Endodermal cell (in vitro differentiated cells): ENCODE data around the gene CAMTA1. TPM values are rescaled to one million over a fixed set of nuclear protein-coding genes. Genes with fewer than 3 reads are reported as not detected.

ENCODE experiments used
- DNase-seq: peaks from one replicate; pipeline ENCODE4 v3.0.0-alpha.2; 2017
- H3K27ac ChIP-seq: 2 replicates; pipeline ENCODE4 v1.5.1; 2013; ENCODE audit warnings: mild to moderate bottlenecking, low read depth, low read length, moderate library complexity
- H3K27me3 ChIP-seq: 2 replicates; pipeline ENCODE4 v1.6.1; 2013; ENCODE audit warnings: mild to moderate bottlenecking, low read length, moderate library complexity; ENCODE audit not compliant: insufficient read depth, control insufficient read depth, poor library complexity, severe bottlenecking
- H3K36me3 ChIP-seq: 2 replicates; pipeline ENCODE4 v1.7.0; 2013; ENCODE audit warnings: mild to moderate bottlenecking, low read length, moderate library complexity; ENCODE audit not compliant: control insufficient read depth, insufficient read depth
- H3K4me1 ChIP-seq: one replicate; pipeline ENCODE4 v1.7.0; 2013; ENCODE audit warnings: low read length; ENCODE audit not compliant: control insufficient read depth, insufficient read depth
- H3K4me3 ChIP-seq: 2 replicates; pipeline ENCODE4 v1.5.1; 2013; ENCODE audit warnings: mild to moderate bottlenecking, low read length, moderate library complexity
- H3K9ac ChIP-seq: 2 replicates; pipeline ENCODE4 v1.6.1; 2013; ENCODE audit warnings: mild to moderate bottlenecking, low read length, moderate library complexity; ENCODE audit not compliant: poor library complexity, severe bottlenecking; ENCODE audit errors: extremely low read depth
- H3K9me3 ChIP-seq: 2 replicates; pipeline ENCODE4 v1.6.1; 2013; ENCODE audit warnings: mild to moderate bottlenecking, low read length, moderate library complexity; ENCODE audit not compliant: control insufficient read depth
- H3K27ac Mint-ChIP-seq: 2 replicates; pipeline ENCODE4 v1.8.0; 2020; ENCODE audit warnings: mixed read lengths
- H3K27me3 Mint-ChIP-seq: 2 replicates; pipeline ENCODE4 v1.8.0; 2021; ENCODE audit warnings: mild to moderate bottlenecking, mixed read lengths; ENCODE audit not compliant: insufficient read depth
- H3K36me3 Mint-ChIP-seq: 2 replicates; pipeline ENCODE4 v1.8.0; 2020; ENCODE audit warnings: low read depth, mixed read lengths
- H3K4me1 Mint-ChIP-seq: 2 replicates; pipeline ENCODE4 v1.8.0; 2020; ENCODE audit warnings: mixed read lengths
- H3K4me3 Mint-ChIP-seq: 2 replicates; pipeline ENCODE4 v1.8.0; 2020; ENCODE audit warnings: mild to moderate bottlenecking, moderate library complexity, mixed read lengths
- H3K9me3 Mint-ChIP-seq: 2 replicates; pipeline ENCODE4 v1.8.0; 2020; ENCODE audit warnings: mild to moderate bottlenecking, mixed read lengths
- CTCF ChIP-seq: fragments of 200-600 bp; sonication (generic); conservative IDR thresholded peaks from 2 replicates; pipeline ENCODE4 v1.5.0; 2021; ENCODE audit warnings: antibody characterized with exemption, mild to moderate bottlenecking
- WGBS, 2 experiments: methylation state at CpG; one replicate each; pipeline versions ENCODE4 v1.1.5 to v1.1.7; 2013; ENCODE audit warnings: missing lambda C conversion rate in 2 of 2, mixed read lengths in 1 of 2; ENCODE audit not compliant: insufficient coverage in 1 of 2, insufficient read length in 1 of 2; 5-methylcytosine and 5-hydroxymethylcytosine counted together
- total RNA-seq, 2 donors: library from RNA; stranded (reverse); fragmentation: NEBNext Ultra II Directional in 1 of 2; extraction: Animal tissue kit (Norgen Biotek cat#: 25700) in 1 of 2; gene quantifications; 2 replicates in 1 of 2; 3 replicates in 1 of 2; pipeline ENCODE4 v1.2.1, GENCODE V29; 2021

CAMTA1 gene
- total RNA-seq, 2 donors from 2014 or later, result 123 to 137 TPM

DNA sequence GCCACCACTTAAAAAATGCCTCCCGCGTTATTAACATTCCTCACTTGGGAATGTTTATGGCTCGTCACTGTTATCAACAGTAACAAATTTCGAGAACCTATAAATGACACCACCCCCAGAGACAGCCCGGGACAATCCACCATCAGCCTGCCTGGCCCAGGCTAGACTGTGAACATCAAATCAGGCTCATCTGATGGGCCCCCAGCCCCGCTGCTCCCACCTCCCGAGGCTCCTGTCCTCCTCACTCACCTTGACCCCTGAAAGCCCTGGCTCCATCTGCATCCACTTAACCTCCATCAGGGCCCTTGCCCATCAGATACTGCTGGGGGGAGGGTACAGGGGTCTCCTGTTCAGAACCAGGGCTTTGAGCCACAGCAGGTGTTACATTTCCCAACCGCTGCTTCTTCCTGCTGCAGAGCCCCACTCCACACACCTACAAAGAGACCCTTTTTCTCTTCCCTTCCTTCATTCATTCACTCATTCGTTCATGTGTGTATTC is 829.4 kb downstream of the CAMTA1 start:
- H3K4me3 Mint-ChIP-seq, result no peak overlapping the region
- no peaks in the 10 kb centered on the region for H3K9me3 Mint-ChIP-seq
- Histone ChIP-seq H3K4me3 (no peak overlapping the region), H3K9me3 (no peaks in the 10 kb centered on the region), H3K4me1 (peaks cover under 1% of the 10 kb centered on the region), H3K27ac (no peak overlapping the region), H3K36me3 (no peaks in the 10 kb centered on the region), H3K27me3 (no peaks in the 10 kb centered on the region), H3K9ac (no peak overlapping the region)
- H3K27me3 Mint-ChIP-seq, result no peaks in the 10 kb centered on the region
- H3K4me1 Mint-ChIP-seq, result peaks cover 8% of the 10 kb centered on the region
- 89 to 90% methylated on average over 5 to 9 of the region's 9 CpGs for WGBS, 2 experiments
- no peak overlapping the region for H3K27ac Mint-ChIP-seq
- H3K36me3 Mint-ChIP-seq, result no peaks in the 10 kb centered on the region
- TF ChIP-seq CTCF, result no peak
- DNase-seq, result no peak

DNA sequence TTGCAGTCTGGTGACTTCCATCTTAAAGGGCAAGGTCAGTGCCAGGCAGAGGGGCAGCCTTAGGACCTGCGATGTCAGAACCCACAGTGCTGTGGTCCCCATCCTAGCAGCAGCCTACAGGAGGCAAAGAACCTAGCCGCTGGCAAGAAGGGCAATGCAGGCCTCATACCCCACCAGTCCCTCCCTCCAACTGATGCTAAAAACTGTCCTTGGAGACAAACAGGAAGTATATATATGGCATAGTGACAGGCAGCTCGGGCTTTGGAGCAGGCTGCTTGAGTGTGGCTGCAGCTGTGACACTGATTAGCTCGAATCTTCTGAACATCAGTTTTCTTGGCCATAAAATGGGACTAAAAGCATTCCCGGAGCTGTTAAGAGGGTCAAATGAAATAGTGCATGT is 829.9 kb downstream of the CAMTA1 start:
- no peak overlapping the region for H3K27ac ChIP-seq
- no peak for DNase-seq
- 89 to 91% methylated on average over 5 of the region's 5 CpGs for WGBS, 2 experiments
- Mint-ChIP-seq H3K36me3 (no peaks in the 10 kb centered on the region), H3K4me1 (peaks cover 3% of the 10 kb centered on the region), H3K27me3 (no peaks in the 10 kb centered on the region), H3K27ac (no peak overlapping the region), H3K4me3 (no peak overlapping the region), H3K9me3 (no peaks in the 10 kb centered on the region)
- H3K36me3 ChIP-seq, result no peaks in the 10 kb centered on the region
- no peaks in the 10 kb centered on the region for H3K27me3 ChIP-seq
- H3K4me3 ChIP-seq, result no peak overlapping the region
- no peaks in the 10 kb centered on the region for H3K4me1 ChIP-seq
- H3K9ac ChIP-seq, result no peak overlapping the region
- no peak for TF ChIP-seq CTCF
- H3K9me3 ChIP-seq, result no peaks in the 10 kb centered on the region

GRCh38 chr1:7616076-7616832 is 831.0 kb downstream of the CAMTA1 start:
- no peak for TF ChIP-seq CTCF
- Mint-ChIP-seq H3K27ac (no peak overlapping the region), H3K36me3 (no peaks in the 10 kb centered on the region), H3K4me3 (no peak overlapping the region), H3K4me1 (peaks cover 1% of the 10 kb centered on the region), H3K27me3 (no peaks in the 10 kb centered on the region), H3K9me3 (no peaks in the 10 kb centered on the region)
- H3K4me1 ChIP-seq, result no peaks in the 10 kb centered on the region
- H3K27ac ChIP-seq, result no peak overlapping the region
- H3K4me3 ChIP-seq, result no peak overlapping the region
- no peaks in the 10 kb centered on the region for H3K27me3 ChIP-seq
- peak; percentile 93 for DNase-seq
- WGBS, 2 experiments, result 47 to 50% methylated on average over 9 to 14 of the region's 14 CpGs
- H3K36me3 ChIP-seq, result no peaks in the 10 kb centered on the region
- H3K9me3 ChIP-seq, result no peaks in the 10 kb centered on the region
- no peak overlapping the region for H3K9ac ChIP-seq
